HEK293T (cell line): ENCODE data around the gene GPR155.

Experiments
- ARNT ChIP-seq: fragments of 450-650 bp; IDR thresholded peaks from 2 replicates; pipeline ENCODE4 v1.6.1; 2017; ENCODE audit warnings: mild to moderate bottlenecking
- CTBP1 ChIP-seq: fragments of 450-650 bp; IDR thresholded peaks from 2 replicates; pipeline ENCODE4 v1.6.1; 2016; ENCODE audit warnings: borderline replicate concordance
- ELF4 ChIP-seq: fragments of 450-650 bp; IDR thresholded peaks from 2 replicates; pipeline ENCODE4 v1.6.1; 2017; ENCODE audit warnings: antibody characterized with exemption
- FOXA1 ChIP-seq: fragments of 450-650 bp; IDR thresholded peaks from 2 replicates; pipeline ENCODE4 v1.6.1; 2016; ENCODE audit warnings: mild to moderate bottlenecking
- FOXM1 ChIP-seq: fragments of 450-650 bp; IDR thresholded peaks from 2 replicates; pipeline ENCODE4 v1.6.1; 2017; ENCODE audit warnings: mild to moderate bottlenecking, borderline replicate concordance
- HDGF ChIP-seq: fragments of 450-650 bp; IDR thresholded peaks from 2 replicates; pipeline ENCODE4 v1.6.1; 2017; ENCODE audit warnings: antibody characterized with exemption, borderline replicate concordance
- L3MBTL2 ChIP-seq: fragments of 450-650 bp; conservative IDR thresholded peaks from 2 replicates; pipeline ENCODE4 v1.6.1; 2016; ENCODE audit warnings: mild to moderate bottlenecking
- LEF1 ChIP-seq: fragments of 450-650 bp; IDR thresholded peaks from 2 replicates; pipeline ENCODE4 v1.6.1; 2017; ENCODE audit warnings: mild to moderate bottlenecking, borderline replicate concordance
- PKNOX1 ChIP-seq: fragments of 450-650 bp; IDR thresholded peaks from 2 replicates; pipeline ENCODE4 v1.6.1; 2016
- SP1 ChIP-seq: fragments of 450-650 bp; IDR thresholded peaks from 2 replicates; pipeline ENCODE4 v1.6.1; 2017
- SUZ12 ChIP-seq: fragments of 450-650 bp; IDR thresholded peaks from 2 replicates; pipeline ENCODE4 v1.6.1; 2016; ENCODE audit warnings: mild to moderate bottlenecking
- ZNF384 ChIP-seq: fragments of 450-650 bp; IDR thresholded peaks from 2 replicates; pipeline ENCODE4 v1.6.1; 2016

DNA sequence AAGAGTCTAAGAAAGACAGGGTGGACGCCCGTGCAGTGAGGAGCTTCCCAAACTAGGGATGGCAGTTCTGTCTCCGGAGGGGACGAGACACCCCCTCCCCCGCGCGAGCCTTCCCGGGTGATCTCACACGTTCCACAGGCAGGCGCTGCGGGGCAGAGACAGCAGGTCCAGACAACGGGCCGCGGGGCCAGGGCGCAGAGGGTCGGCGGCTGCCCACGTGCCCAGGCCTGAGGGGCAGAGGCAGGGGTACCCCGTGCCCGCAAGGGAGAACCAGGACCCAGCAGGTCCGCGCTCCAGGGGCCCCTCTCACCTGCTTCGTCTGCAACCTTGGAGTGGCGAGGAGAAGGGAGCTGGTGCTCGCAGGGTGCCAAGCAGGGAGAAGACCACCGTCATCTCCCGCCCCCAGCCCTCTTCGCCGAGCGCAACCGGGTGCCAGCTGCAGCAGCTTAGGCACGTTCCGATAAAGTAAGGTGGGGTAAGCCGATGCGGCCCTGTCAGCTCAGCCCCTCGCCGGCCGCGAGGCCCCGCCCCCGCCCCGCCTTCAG, at the start of gene GPR155:
- TF ChIP-seq ARNT (no peak), L3MBTL2 (peak; percentile 80), FOXM1 (no peak), HDGF (no peak), SP1 (no peak), ZNF384 (no peak), LEF1 (no peak), PKNOX1 (no peak), FOXA1 (no peak), SUZ12 (no peak), CTBP1 (no peak), ELF4 (no peak)
